H54 (cell line): ENCODE data around the gene TMTC1.
A peak's percentile ranks its signal among the peaks of the same experiment; 100 is the strongest.

ENCODE experiments used
- DNase-seq: peaks from one replicate; pipeline ENCODE4 v3.0.0; 2011; ENCODE audit warnings: low spot score, mixed read lengths; ENCODE audit not compliant: insufficient read length
- FAIRE-seq: peaks from 3 replicates; lab custom pipeline; 2011; peaks lifted over from hg19 to GRCh38; lab: Jason Lieb, UNC
- POLR2A ChIP-seq: IDR thresholded peaks from 2 replicates; pipeline ENCODE4 v1.6.1; 2011; ENCODE audit warnings: low read depth, mild to moderate bottlenecking, low read length

The TMTC1 gene

GRCh38 chr12:29763301-29763683, 20.4 kb downstream of the TMTC1 start:
- no peak for FAIRE-seq
- no peak for TF ChIP-seq POLR2A
- DNase-seq = no peak

GRCh38 chr12:29762637-29763300, 21.0 kb downstream of the TMTC1 start:
- DNase-seq = no peak
- no peak for FAIRE-seq
- no peak for TF ChIP-seq POLR2A

- DNase-seq (no peak), FAIRE-seq (no peak)
- TF ChIP-seq POLR2A = no peak
These were observed 23.8 kb downstream of the TMTC1 start for GRCh38 chr12:29759950-29760349.

GRCh38 chr12:29756741-29757390, 26.9 kb downstream of the TMTC1 start:
- TF ChIP-seq POLR2A = no peak
- DNase-seq (no peak), FAIRE-seq (no peak)

GRCh38 chr12:29754235-29755189, 29.2 kb downstream of the TMTC1 start:
- no peak for TF ChIP-seq POLR2A
- DNase-seq (no peak), FAIRE-seq (no peak)

GRCh38 chr12:29752121-29752520, 31.6 kb downstream of the TMTC1 start:
- DNase-seq = no peak
- no peak for FAIRE-seq
- TF ChIP-seq POLR2A = no peak

GRCh38 chr12:29751676-29752075, 32.1 kb downstream of the TMTC1 start:
- no peak for TF ChIP-seq POLR2A
- DNase-seq (no peak), FAIRE-seq (no peak)

- no peak for TF ChIP-seq POLR2A
- FAIRE-seq = no peak
- DNase-seq = no peak
These were observed 32.9 kb downstream of the TMTC1 start for GRCh38 chr12:29750928-29751220.

- FAIRE-seq (no peak), DNase-seq (no peak)
- no peak for TF ChIP-seq POLR2A
These were observed 33.4 kb downstream of the TMTC1 start for GRCh38 chr12:29750131-29750927.

- TF ChIP-seq POLR2A = no peak
- FAIRE-seq (peak; percentile 11), DNase-seq (no peak)
These were observed 39.4 kb downstream of the TMTC1 start for GRCh38 chr12:29744365-29744764.

GRCh38 chr12:29743801-29744200, 39.9 kb downstream of the TMTC1 start:
- no peak for TF ChIP-seq POLR2A
- FAIRE-seq (peak; percentile 90), DNase-seq (no peak)

GRCh38 chr12:29743077-29743476, 40.7 kb downstream of the TMTC1 start:
- DNase-seq (no peak), FAIRE-seq (no peak)
- TF ChIP-seq POLR2A = no peak

- no peak for FAIRE-seq
- no peak for TF ChIP-seq POLR2A
- no peak for DNase-seq
These were observed 41.1 kb downstream of the TMTC1 start for GRCh38 chr12:29742646-29743045.
